Esophagus squamous epithelium (tissue), 4 donors: ENCODE data around the gene PRKG1.

ENCODE experiments used
- POLR2A ChIP-seq, 4 donors: fragments of 450-650 bp; IDR thresholded peaks; one replicate each; pipeline ENCODE4 v1.6.1; 2017; ENCODE audit warnings: antibody characterized with exemption in 4 of 4, mild to moderate bottlenecking in 4 of 4, moderate library complexity in 3 of 4
- TF ChIP-seq, protein P1 (sequence below), 6 experiments: fragments of 450-650 bp in 4 of 6; fragments of 200-600 bp in 2 of 6; sonication (generic) in 2 of 6; IDR thresholded peaks; one replicate each; pipeline ENCODE4 v1.5.1; 2016 to 2019; ENCODE audit warnings: antibody characterized with exemption in 6 of 6, mild to moderate bottlenecking in 4 of 6, moderate library complexity in 4 of 6

DNA sequence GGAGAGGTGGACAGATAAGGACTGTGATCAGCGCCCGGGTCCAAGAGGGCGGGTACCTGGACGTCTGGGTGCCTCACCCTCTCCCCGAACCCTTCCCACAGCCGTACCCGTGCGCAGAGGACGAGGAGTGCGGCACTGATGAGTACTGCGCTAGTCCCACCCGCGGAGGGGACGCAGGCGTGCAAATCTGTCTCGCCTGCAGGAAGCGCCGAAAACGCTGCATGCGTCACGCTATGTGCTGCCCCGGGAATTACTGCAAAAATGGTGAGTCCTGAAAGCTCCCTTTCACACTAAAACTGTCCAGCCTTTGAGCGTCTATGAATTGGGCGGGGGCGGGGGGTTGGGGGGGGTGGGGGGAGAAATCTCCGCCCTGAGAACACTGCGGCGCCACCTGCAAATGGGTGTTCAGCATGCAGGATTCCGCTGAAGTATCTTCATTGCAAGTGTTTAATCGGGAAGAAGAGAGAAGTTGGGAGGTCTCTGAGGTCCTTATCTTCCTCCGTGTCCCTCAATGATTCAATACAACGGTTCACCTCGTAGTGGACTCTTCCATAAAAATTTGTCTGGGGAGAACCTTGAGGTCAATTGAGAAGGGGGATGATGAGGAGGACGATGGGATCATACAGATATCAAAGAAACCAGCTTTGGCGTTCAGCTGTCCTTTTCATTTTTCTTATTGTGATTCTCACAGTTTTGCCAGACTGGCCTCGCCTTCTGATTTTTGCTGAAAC lies 1240.7 kb downstream of the PRKG1 start:
- TF ChIP-seq POLR2A (IDR thresholded peaks at IDR 0.05): no peak
- TF ChIP-seq, protein P1, sequence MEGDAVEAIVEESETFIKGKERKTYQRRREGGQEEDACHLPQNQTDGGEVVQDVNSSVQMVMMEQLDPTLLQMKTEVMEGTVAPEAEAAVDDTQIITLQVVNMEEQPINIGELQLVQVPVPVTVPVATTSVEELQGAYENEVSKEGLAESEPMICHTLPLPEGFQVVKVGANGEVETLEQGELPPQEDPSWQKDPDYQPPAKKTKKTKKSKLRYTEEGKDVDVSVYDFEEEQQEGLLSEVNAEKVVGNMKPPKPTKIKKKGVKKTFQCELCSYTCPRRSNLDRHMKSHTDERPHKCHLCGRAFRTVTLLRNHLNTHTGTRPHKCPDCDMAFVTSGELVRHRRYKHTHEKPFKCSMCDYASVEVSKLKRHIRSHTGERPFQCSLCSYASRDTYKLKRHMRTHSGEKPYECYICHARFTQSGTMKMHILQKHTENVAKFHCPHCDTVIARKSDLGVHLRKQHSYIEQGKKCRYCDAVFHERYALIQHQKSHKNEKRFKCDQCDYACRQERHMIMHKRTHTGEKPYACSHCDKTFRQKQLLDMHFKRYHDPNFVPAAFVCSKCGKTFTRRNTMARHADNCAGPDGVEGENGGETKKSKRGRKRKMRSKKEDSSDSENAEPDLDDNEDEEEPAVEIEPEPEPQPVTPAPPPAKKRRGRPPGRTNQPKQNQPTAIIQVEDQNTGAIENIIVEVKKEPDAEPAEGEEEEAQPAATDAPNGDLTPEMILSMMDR (IDR thresholded peaks at IDR 0.05): no peak
